Measurements from ENCODE around the gene ANO7.

Gene ANO7

DNA sequence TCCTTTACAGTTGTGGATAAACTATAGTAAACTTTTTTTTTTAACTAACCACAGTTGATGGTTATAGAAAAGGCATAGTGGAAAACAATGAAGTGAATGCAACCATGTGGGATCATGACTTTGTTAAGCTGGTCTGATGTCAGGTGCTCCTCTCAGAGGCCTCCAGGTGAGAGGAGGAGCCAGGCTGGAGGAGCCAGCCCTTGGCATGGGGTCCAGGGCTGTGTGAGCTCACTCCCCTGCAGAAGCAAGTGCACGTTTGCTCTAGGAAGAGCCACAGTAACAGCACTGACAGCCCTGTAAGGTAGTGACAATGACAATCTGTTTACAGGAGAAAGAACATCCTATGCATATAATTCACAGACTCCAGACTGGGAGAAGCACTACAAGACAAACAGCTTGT, 32.5 kb upstream of the ANO7 start:
- Mint-ChIP-seq H3K36me3 (ENCODE audit: low read depth) (peaks cover 20% of the 10 kb centered on the region), H3K4me1 (peaks cover 15% of the 10 kb centered on the region), H3K27ac (no peak overlapping the region), H3K4me3 (no peak overlapping the region), H3K9me3 (no peaks in the 10 kb centered on the region), H3K27me3 (ENCODE audit: low read depth) (no peaks in the 10 kb centered on the region)
- TF ChIP-seq, protein P1, sequence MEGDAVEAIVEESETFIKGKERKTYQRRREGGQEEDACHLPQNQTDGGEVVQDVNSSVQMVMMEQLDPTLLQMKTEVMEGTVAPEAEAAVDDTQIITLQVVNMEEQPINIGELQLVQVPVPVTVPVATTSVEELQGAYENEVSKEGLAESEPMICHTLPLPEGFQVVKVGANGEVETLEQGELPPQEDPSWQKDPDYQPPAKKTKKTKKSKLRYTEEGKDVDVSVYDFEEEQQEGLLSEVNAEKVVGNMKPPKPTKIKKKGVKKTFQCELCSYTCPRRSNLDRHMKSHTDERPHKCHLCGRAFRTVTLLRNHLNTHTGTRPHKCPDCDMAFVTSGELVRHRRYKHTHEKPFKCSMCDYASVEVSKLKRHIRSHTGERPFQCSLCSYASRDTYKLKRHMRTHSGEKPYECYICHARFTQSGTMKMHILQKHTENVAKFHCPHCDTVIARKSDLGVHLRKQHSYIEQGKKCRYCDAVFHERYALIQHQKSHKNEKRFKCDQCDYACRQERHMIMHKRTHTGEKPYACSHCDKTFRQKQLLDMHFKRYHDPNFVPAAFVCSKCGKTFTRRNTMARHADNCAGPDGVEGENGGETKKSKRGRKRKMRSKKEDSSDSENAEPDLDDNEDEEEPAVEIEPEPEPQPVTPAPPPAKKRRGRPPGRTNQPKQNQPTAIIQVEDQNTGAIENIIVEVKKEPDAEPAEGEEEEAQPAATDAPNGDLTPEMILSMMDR (IDR thresholded peaks at IDR 0.05; ENCODE audit: unreplicated experiment in 3 of 3), result no peak

- H3K4me1 Mint-ChIP-seq, result peaks cover 5% of the 10 kb centered on the region
- no peaks in the 10 kb centered on the region for H3K9me3 Mint-ChIP-seq
- peaks cover 23% of the 10 kb centered on the region for H3K36me3 Mint-ChIP-seq (ENCODE audit: low read depth)
- H3K27ac Mint-ChIP-seq, result no peak overlapping the region
- no peaks in the 10 kb centered on the region for H3K27me3 Mint-ChIP-seq (ENCODE audit: low read depth)
- no peak overlapping the region for H3K4me3 Mint-ChIP-seq
- TF ChIP-seq, protein P1 (IDR thresholded peaks at IDR 0.05; ENCODE audit: unreplicated experiment in 3 of 3), result no peak
Observed at GRCh38 chr2:241156971-241157441, 31.5 kb upstream of the ANO7 start.

GRCh38 chr2:241157841-241158545, 30.5 kb upstream of the ANO7 start:
- Mint-ChIP-seq H3K27ac (no peak overlapping the region), H3K9me3 (no peaks in the 10 kb centered on the region), H3K4me3 (no peak overlapping the region), H3K36me3 (ENCODE audit: low read depth) (peaks cover 27% of the 10 kb centered on the region), H3K27me3 (ENCODE audit: low read depth) (no peaks in the 10 kb centered on the region), H3K4me1 (no peaks in the 10 kb centered on the region)
- TF ChIP-seq, protein P1 (IDR thresholded peaks at IDR 0.05; ENCODE audit: unreplicated experiment in 3 of 3), result no peak

- no peaks in the 10 kb centered on the region for H3K4me1 Mint-ChIP-seq
- H3K36me3 Mint-ChIP-seq (ENCODE audit: low read depth), result peaks cover 23% of the 10 kb centered on the region
- no peak overlapping the region for H3K4me3 Mint-ChIP-seq
- no peaks in the 10 kb centered on the region for H3K27me3 Mint-ChIP-seq (ENCODE audit: low read depth)
- H3K27ac Mint-ChIP-seq, result no peak overlapping the region
- TF ChIP-seq, protein P1 (IDR thresholded peaks at IDR 0.05; ENCODE audit: unreplicated experiment in 3 of 3), result no peak
- no peaks in the 10 kb centered on the region for H3K9me3 Mint-ChIP-seq
Observed at GRCh38 chr2:241158546-241158900, 30.0 kb upstream of the ANO7 start.

- H3K4me3 Mint-ChIP-seq, result no peak overlapping the region
- TF ChIP-seq, protein P1 (IDR thresholded peaks at IDR 0.05; ENCODE audit: unreplicated experiment in 3 of 3), result no peak
- H3K36me3 Mint-ChIP-seq (ENCODE audit: low read depth), result peaks cover 22% of the 10 kb centered on the region
- H3K27me3 Mint-ChIP-seq (ENCODE audit: low read depth), result no peaks in the 10 kb centered on the region
- H3K9me3 Mint-ChIP-seq, result no peaks in the 10 kb centered on the region
- no peak overlapping the region for H3K27ac Mint-ChIP-seq
- no peaks in the 10 kb centered on the region for H3K4me1 Mint-ChIP-seq
Observed at GRCh38 chr2:241159116-241159515, 29.4 kb upstream of the ANO7 start.

DNA sequence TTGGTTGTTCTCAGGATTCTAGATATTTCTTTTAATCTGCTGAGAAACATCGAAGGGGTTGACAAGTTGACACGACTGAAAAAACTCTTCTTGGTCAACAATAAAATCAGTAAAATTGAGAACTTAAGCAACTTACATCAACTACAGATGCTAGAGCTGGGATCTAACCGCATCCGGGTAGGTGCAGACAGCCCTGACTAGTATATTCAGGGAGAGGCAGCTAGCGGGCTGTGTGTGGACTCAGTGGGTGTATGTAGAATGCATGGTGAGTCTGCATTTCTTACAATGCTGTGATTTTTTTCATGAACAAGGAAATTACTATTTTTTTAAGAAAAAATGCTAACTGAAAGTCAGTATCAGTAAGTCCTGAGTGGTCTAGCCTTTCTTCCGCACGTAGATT, 28.2 kb upstream of the ANO7 start:
- Mint-ChIP-seq H3K27ac (no peak overlapping the region), H3K4me1 (no peaks in the 10 kb centered on the region), H3K36me3 (ENCODE audit: low read depth) (peaks cover 25% of the 10 kb centered on the region), H3K27me3 (ENCODE audit: low read depth) (no peaks in the 10 kb centered on the region), H3K4me3 (no peak overlapping the region), H3K9me3 (no peaks in the 10 kb centered on the region)
- TF ChIP-seq, protein P1 (IDR thresholded peaks at IDR 0.05; ENCODE audit: unreplicated experiment in 3 of 3), result no peak

All from nephron (organoid).